HepG2 (cell line): ENCODE data around the gene WDR91. TPM values are rescaled to one million over a fixed set of nuclear protein-coding genes. Genes with fewer than 3 reads are reported as not detected.

Experiments used
- ATAC-seq: fragments of 200-7000 bp; cut with Tn5 transposase; 3 replicates; pipeline ENCODE4 v1.9.1; 2020; ENCODE audit warnings: mild to moderate bottlenecking, moderate library complexity
- BruUV-seq: library from RNA; stranded (reverse); fragments of 400-500 nt; replicated peaks from 2 replicates; lab custom pipeline; 2021; lab: Mats Ljungman, UMichigan
- CTCF ChIA-PET: fragments of 300-600 bp; formaldehyde crosslinking; extraction: SDS; loops from one replicate; lab custom pipeline; 2021; ENCODE audit warnings: low total read pairs, inconsistent platforms, low intra/inter-chr PET ratio; lab: Yijun Ruan, JAX
- POLR2A ChIA-PET: fragments of 350-600 bp; sonication (Branson Sonifier 250); formaldehyde crosslinking; loops from one replicate; lab custom pipeline; 2020; ENCODE audit warnings: antibody characterized with exemption, inconsistent platforms; lab: Yijun Ruan, JAX
- DNase-seq: peaks from one replicate; pipeline ENCODE4 v3.0.0-alpha.2; 2015; ENCODE audit warnings: low spot score
- FAIRE-seq: peaks from 3 replicates; lab custom pipeline; 2011; peaks lifted over from hg19 to GRCh38; lab: Jason Lieb, UNC
- H2AFZ ChIP-seq: one replicate; pipeline ENCODE4 v1.6.1; 2011; ENCODE audit warnings: low read length, inconsistent platforms
- H3K27ac ChIP-seq: fragments of 300-600 bp; 3 replicates; pipeline ENCODE4 v1.8.0; 2011; ENCODE audit warnings: mixed run types, mild to moderate bottlenecking, mixed read lengths, low read length, inconsistent platforms; ENCODE audit not compliant: insufficient read depth; ENCODE audit errors: extremely low read length
- H3K27me3 ChIP-seq, 2 experiments: fragments of 200-600 bp in 1 of 2; 2 replicates in 1 of 2; 3 replicates in 1 of 2; pipeline versions ENCODE4 v1.6.0 to v1.8.0; 2011; ENCODE audit warnings: low read length in 2 of 2, mild to moderate bottlenecking in 2 of 2, moderate library complexity in 2 of 2, inconsistent platforms in 1 of 2; ENCODE audit not compliant: insufficient read depth in 2 of 2, control insufficient read depth in 1 of 2
- H3K36me3 ChIP-seq, 2 experiments: fragments of 200-600 bp in 1 of 2; replicated peaks in 1 of 2; 2 replicates in 1 of 2; 3 replicates in 1 of 2; pipeline versions ENCODE4 v1.5.1 to v1.8.0; 2011; ENCODE audit warnings: low read length in 2 of 2, inconsistent platforms in 1 of 2; ENCODE audit not compliant: insufficient read depth in 2 of 2, control insufficient read depth in 1 of 2
- H3K4me1 ChIP-seq: 2 replicates; pipeline ENCODE4 v1.5.1; 2012; ENCODE audit warnings: low read length, inconsistent platforms; ENCODE audit not compliant: insufficient read depth
- H3K4me2 ChIP-seq: 2 replicates; pipeline ENCODE4 v1.6.0; 2011; ENCODE audit warnings: low read depth, low read length, inconsistent platforms
- H3K4me3 ChIP-seq, 3 experiments: fragments of 200-600 bp in 1 of 3; sonication (generic), shearing (Covaris generic) in 1 of 3; replicated peaks in 1 of 3; 2 replicates each; pipeline ENCODE4 v1.5.1; 2011 to 2016; ENCODE audit warnings: low read length in 3 of 3, inconsistent platforms in 2 of 3, low read depth in 2 of 3, mild to moderate bottlenecking in 2 of 3, control low read depth in 1 of 3, mixed read lengths in 1 of 3; ENCODE audit not compliant: insufficient read depth in 1 of 3
- H3K79me2 ChIP-seq: one replicate; pipeline ENCODE4 v1.6.1; 2011; ENCODE audit warnings: low read length, inconsistent platforms; ENCODE audit not compliant: insufficient read depth
- H3K9ac ChIP-seq: 2 replicates; pipeline ENCODE4 v1.6.0; 2011; ENCODE audit warnings: mild to moderate bottlenecking, low read depth, low read length, inconsistent platforms; ENCODE audit not compliant: insufficient read depth
- H3K9me3 ChIP-seq: 2 replicates; pipeline ENCODE4 v1.5.1; 2012; ENCODE audit warnings: mild to moderate bottlenecking, low read length
- H4K20me1 ChIP-seq: 2 replicates; pipeline ENCODE4 v1.6.0; 2011; ENCODE audit warnings: inconsistent platforms, mild to moderate bottlenecking, low read length, moderate library complexity; ENCODE audit not compliant: insufficient read depth
- GTF3A ChIP-seq: sonication (generic); formaldehyde crosslinking; conservative IDR thresholded peaks from 2 replicates; pipeline ENCODE4 v1.4.0; 2020; ENCODE audit warnings: mild to moderate bottlenecking, missing genetic modification reagents
- KLF9 ChIP-seq: IDR thresholded peaks from 2 replicates; pipeline ENCODE4 v1.6.1; 2016; ENCODE audit warnings: low read depth
- PRDM4 ChIP-seq: sonication (generic); formaldehyde crosslinking; IDR thresholded peaks from 2 replicates; pipeline ENCODE4 v1.9.0; 2021; ENCODE audit warnings: missing genetic modification reagents, borderline replicate concordance
- RERE ChIP-seq: IDR thresholded peaks from 2 replicates; pipeline ENCODE4 v1.6.1; 2016; ENCODE audit warnings: low read depth, missing genetic modification reagents, missing compliant biosample characterization
- TEAD3 ChIP-seq: optimal IDR thresholded peaks from 2 replicates; pipeline ENCODE3; 2016; ENCODE audit warnings: borderline replicate concordance
- ZBTB7B ChIP-seq: sonication (generic); formaldehyde crosslinking; IDR thresholded peaks from 2 replicates; pipeline ENCODE4 v1.4.0; 2020; ENCODE audit warnings: missing genetic modification reagents
- ZFP90 ChIP-seq: sonication (generic); formaldehyde crosslinking; IDR thresholded peaks from 2 replicates; pipeline ENCODE4 v1.8.0; 2022; ENCODE audit warnings: missing genetic modification reagents, mild to moderate bottlenecking, inconsistent platforms, borderline replicate concordance
- ZNF678 ChIP-seq: sonication (generic); formaldehyde crosslinking; IDR thresholded peaks from 2 replicates; pipeline ENCODE4 v1.4.0; 2020; ENCODE audit warnings: mild to moderate bottlenecking, missing genetic modification reagents
- WGBS: methylation state at CpG from one replicate; pipeline ENCODE4 v1.1.6; 2017; ENCODE audit warnings: low lambda C conversion rate; 5-methylcytosine and 5-hydroxymethylcytosine counted together
- in situ Hi-C: cut with HindIII; loops from 2 replicates; pipeline ENCODE4 v1.10.0; 2017; ENCODE audit warnings: low pct_unique_long_range_greater_than_20kb; ENCODE audit not compliant: extremely low pct_ligation_motif_present
- intact Hi-C: fragments of 100-400 bp; cut with micrococcal nuclease; formaldehyde crosslinking; loops from one replicate; pipeline ENCODE4 v1.10.0; 2022; ENCODE audit not compliant: unreplicated experiment
- polyA plus RNA-seq, 8 experiments: library from polyadenylated mRNA; depleted of rRNA in 3 of 8; stranded (reverse) in 7 of 8; unstranded in 1 of 8; fragments of >200 nt; fragmentation: Illumina TruSeq in 4 of 8; extraction: Trizol in 4 of 8; gene quantifications; 2 replicates each; pipeline versions ENCODE4 v1.2.1 to v1.2.3, GENCODE V29; 2011 to 2016; ENCODE audit warnings: low read depth in 4 of 8, missing spikeins in 1 of 8, mixed read lengths in 1 of 8; ENCODE audit not compliant: insufficient read depth in 1 of 8
- total RNA-seq, 5 experiments: library from RNA; depleted of rRNA; stranded (reverse); fragments of >200 nt; fragmentation: Illumina TruSeq; extraction: Trizol; gene quantifications; 2 replicates each; pipeline ENCODE4 v1.2.3, GENCODE V29; 2016; ENCODE audit warnings: low read depth in 1 of 5

Gene WDR91
- total and polyA plus RNA-seq, 2 of the 13 experiments (the other 11 are each of a cell fraction or from before 2014, with no cell fraction given) = 11.6 to 12.1 TPM

- BruUV-seq = no TSS peak
- no peak for FAIRE-seq
- H3K9ac ChIP-seq = no peak overlapping the region
- TF ChIP-seq ZFP90 (CRISPR knock-in tag) (0 out of 2 replicates have a peak, but pooled peaks have one; percentile 26), PRDM4 (no peak), TEAD3 (CRISPR knock-in tag) (peak; percentile 49)
- H3K27me3 ChIP-seq = no peaks in the 10 kb centered on the region
- H3K4me1 ChIP-seq = peaks cover 43% of the 10 kb centered on the region
- no peak overlapping the region for H3K27ac ChIP-seq
- H3K79me2 ChIP-seq = peaks cover 47% of the 10 kb centered on the region
- no peak overlapping the region for H2AFZ ChIP-seq
- ChIA-PET CTCF (no interaction called here), POLR2A (interaction anchor here (1.3 kb wide), 1 partner anchor 34 kb away, joined by 4 read pairs; the partner anchor contains the start of gene WDR91)
- in situ Hi-C loops = loop anchor here (5.0 kb wide), 1 partner anchor 35 kb away; the partner anchor contains the start of gene WDR91
- DNase-seq = peak; percentile 26
- no peak overlapping the region for H3K4me3 ChIP-seq
- 92% methylated on average over 9 of the region's 9 CpGs for WGBS
- peaks cover 21 to 69% of the 10 kb centered on the region in 2 experiments for H3K36me3 ChIP-seq
- peaks cover 30% of the 10 kb centered on the region for H3K9me3 ChIP-seq
- H3K4me2 ChIP-seq = 0 out of 2 replicates have a peak overlapping the region, but pooled peaks have one; percentile 62
- peaks cover 5% of the 10 kb centered on the region; the same call in 1 of the 2 replicates for H4K20me1 ChIP-seq
- intact Hi-C loops = no loop called here
- ATAC-seq = peak; percentile 29; the same call in 2 of the 3 replicates
Measured at GRCh38 chr7:135177028-135177696, 34.2 kb downstream of the WDR91 start.

GRCh38 chr7:135175931-135176330 is 35.4 kb downstream of the WDR91 start:
- BruUV-seq = no TSS peak
- ATAC-seq (no peak), FAIRE-seq (no peak), DNase-seq (no peak)
- POLR2A ChIA-PET = no interaction called here
- in situ Hi-C loops (loop anchor here (5.0 kb wide), 1 partner anchor 36 kb away; the partner anchor contains the start of gene WDR91), intact Hi-C loops (no loop called here)
- 97% methylated on average over 6 of the region's 6 CpGs for WGBS
- Histone ChIP-seq H3K79me2 (peaks cover 52% of the 10 kb centered on the region), H3K36me3 (peaks cover 13 to 57% of the 10 kb centered on the region in 2 experiments), H3K9ac (peak overlapping the region; percentile 1; the same call in 1 of the 2 replicates), H3K4me2 (peak overlapping the region; percentile 62), H3K4me3 (no peak overlapping the region; a peak in 1 of 6 replicates), H3K4me1 (peaks cover 43% of the 10 kb centered on the region), H2AFZ (no peak overlapping the region), H3K27ac (no peak overlapping the region), H3K27me3 (no peaks in the 10 kb centered on the region), H3K9me3 (peaks cover 22% of the 10 kb centered on the region), H4K20me1 (peaks cover 5% of the 10 kb centered on the region; the same call in 1 of the 2 replicates)
- CTCF ChIA-PET = no interaction called here
- TF ChIP-seq GTF3A = no peak
- no peak for TF ChIP-seq ZBTB7B (CRISPR knock-in tag)
- no peak for TF ChIP-seq KLF9 (CRISPR knock-in tag)
- TF ChIP-seq RERE = no peak
- no peak for TF ChIP-seq ZNF678 (CRISPR knock-in tag)
